Small intestine (tissue), 7 donors: ENCODE measurements around the gene JDP2. TPM values are rescaled to one million over a fixed set of nuclear protein-coding genes. Genes with fewer than 3 reads are reported as not detected.

Experiments used
- DNase-seq, 2 donors: peaks; one replicate each; pipeline versions ENCODE4 v3.0.0 to v3.0.0-alpha.2; 2013
- FAIRE-seq: peaks from 2 replicates; lab custom pipeline; 2012; peaks lifted over from hg19 to GRCh38; lab: Jason Lieb, UNC
- H3K27ac ChIP-seq, 3 donors: one replicate each; pipeline ENCODE4 v1.5.1; 2013; ENCODE audit warnings: low read length in 2 of 3, mild to moderate bottlenecking in 2 of 3, control low read depth in 1 of 3, inconsistent platforms in 1 of 3, low read depth in 1 of 3, moderate library complexity in 1 of 3
- H3K27me3 ChIP-seq, 3 donors: one replicate each; pipeline ENCODE4 v1.6.1; 2013; ENCODE audit warnings: low read length in 3 of 3, inconsistent platforms in 1 of 3; ENCODE audit not compliant: control insufficient read depth in 3 of 3, insufficient read depth in 3 of 3
- H3K36me3 ChIP-seq, 3 donors: one replicate each; pipeline ENCODE4 v1.6.1; 2013; ENCODE audit warnings: low read length in 3 of 3, inconsistent platforms in 1 of 3, low read depth in 1 of 3, mild to moderate bottlenecking in 1 of 3, moderate library complexity in 1 of 3; ENCODE audit not compliant: control insufficient read depth in 3 of 3, insufficient read depth in 2 of 3
- H3K4me1 ChIP-seq, 3 donors: one replicate each; pipeline ENCODE4 v1.6.1; 2013; ENCODE audit warnings: low read length in 2 of 3, inconsistent platforms in 1 of 3, low read depth in 1 of 3, mild to moderate bottlenecking in 1 of 3, moderate library complexity in 1 of 3; ENCODE audit not compliant: control insufficient read depth in 3 of 3, insufficient read depth in 2 of 3
- H3K4me3 ChIP-seq, 3 donors: one replicate each; pipeline ENCODE4 v1.5.1; 2013; ENCODE audit warnings: low read length in 3 of 3, control low read depth in 1 of 3, inconsistent platforms in 1 of 3, low read depth in 1 of 3, mild to moderate bottlenecking in 1 of 3, moderate library complexity in 1 of 3
- H3K9me3 ChIP-seq, 2 donors: one replicate each; pipeline ENCODE4 v1.6.1; 2013; ENCODE audit warnings: low read depth in 1 of 2, low read length in 1 of 2; ENCODE audit not compliant: control insufficient read depth in 2 of 2, insufficient read depth in 1 of 2
- WGBS, 3 donors: extraction: QIAGEN DNeasy Blood & Tissue Kit; methylation state at CpG; one replicate each; pipeline ENCODE4 v1.1.7; 2013; 5-methylcytosine and 5-hydroxymethylcytosine counted together
- polyA plus RNA-seq, 4 donors: library from polyadenylated mRNA; stranded (reverse) in 3 of 4; unstranded in 1 of 4; fragments of 200-250 nt in 3 of 4; fragments of 120-200 nt in 1 of 4; gene quantifications; one replicate each; pipeline versions ENCODE4 v1.2.1 to v1.2.3, GENCODE V29; 2013
- donor health status: healthy with polysubstance abuse.
- donor health status: control.
- donor health status: control.
- donor health status: Bipolar disorder and iron deficiency.
- donor health status: healthy.

JDP2 gene
- polyA plus RNA-seq, 4 donors: 26.1 to 45.6 (median 42.2) TPM

GRCh38 chr14:75476274-75476995, 48.6 kb downstream of the JDP2 start:
- peak overlapping the region in 1 of 3 donors; percentile 52 for H3K27ac ChIP-seq
- peaks cover 0 to 17% (median 0%) of the 10 kb centered on the region in 3 donors for H3K36me3 ChIP-seq
- no peak overlapping the region for H3K4me3 ChIP-seq
- no peaks in the 10 kb centered on the region for H3K27me3 ChIP-seq
- DNase-seq: peak; percentile 55 to 82
- no peak for FAIRE-seq
- H3K4me1 ChIP-seq: peaks cover 0 to 15% (median 0%) of the 10 kb centered on the region in 3 donors
- 30 to 54% (median 39%) methylated on average over 11 of the region's 11 CpGs for WGBS, 3 donors
- H3K9me3 ChIP-seq: no peaks in the 10 kb centered on the region

- FAIRE-seq (no peak), DNase-seq (no peak)
- H3K4me1 ChIP-seq: peaks cover 0 to 15% (median 0%) of the 10 kb centered on the region in 3 donors
- no peak overlapping the region for H3K27ac ChIP-seq
- 88 to 94% (median 91%) methylated on average over 5 of the region's 5 CpGs for WGBS, 3 donors
- H3K36me3 ChIP-seq: peaks cover 0 to 5% (median 0%) of the 10 kb centered on the region in 3 donors
- no peaks in the 10 kb centered on the region for H3K9me3 ChIP-seq
- H3K4me3 ChIP-seq: no peak overlapping the region
- no peaks in the 10 kb centered on the region for H3K27me3 ChIP-seq
These were observed 50.1 kb downstream of the JDP2 start for GRCh38 chr14:75477881-75478280.

- Histone ChIP-seq H3K9me3 (no peaks in the 10 kb centered on the region), H3K36me3 (peaks cover 0 to 5% (median 0%) of the 10 kb centered on the region in 3 donors), H3K4me1 (peaks cover 0 to 10% (median 0%) of the 10 kb centered on the region in 3 donors), H3K4me3 (no peak overlapping the region), H3K27ac (no peak overlapping the region), H3K27me3 (no peaks in the 10 kb centered on the region)
- DNase-seq (peak in 1 of 2 donors; percentile 15), FAIRE-seq (no peak)
- 61 to 65% (median 65%) methylated on average over 11 of the region's 11 CpGs for WGBS, 3 donors
These were observed 52.2 kb downstream of the JDP2 start for GRCh38 chr14:75479770-75480600.

GRCh38 chr14:75482366-75482765, 54.5 kb downstream of the JDP2 start:
- H3K36me3 ChIP-seq: no peaks in the 10 kb centered on the region
- DNase-seq: no peak
- H3K27ac ChIP-seq: no peak overlapping the region
- WGBS, 3 donors: 94 to 97% (median 96%) methylated on average over 4 of the region's 4 CpGs
- no peaks in the 10 kb centered on the region for H3K9me3 ChIP-seq
- H3K27me3 ChIP-seq: peaks cover 0 to 4% (median 0%) of the 10 kb centered on the region in 3 donors
- H3K4me1 ChIP-seq: no peaks in the 10 kb centered on the region
- no peak overlapping the region for H3K4me3 ChIP-seq
- FAIRE-seq: no peak

- Histone ChIP-seq H3K27me3 (peaks cover 0 to 4% (median 0%) of the 10 kb centered on the region in 3 donors), H3K27ac (no peak overlapping the region), H3K4me3 (no peak overlapping the region), H3K4me1 (no peaks in the 10 kb centered on the region), H3K9me3 (no peaks in the 10 kb centered on the region), H3K36me3 (no peaks in the 10 kb centered on the region)
- peak in 1 of 2 donors; percentile 22 for DNase-seq
- no peak for FAIRE-seq
- 45 to 61% (median 57%) methylated on average over 4 of the region's 4 CpGs for WGBS, 3 donors
These were observed 57.0 kb downstream of the JDP2 start for GRCh38 chr14:75484711-75485429.

GRCh38 chr14:75486318-75486717, 58.5 kb downstream of the JDP2 start:
- Histone ChIP-seq H3K27ac (no peak overlapping the region), H3K9me3 (no peaks in the 10 kb centered on the region), H3K4me1 (no peaks in the 10 kb centered on the region), H3K4me3 (no peak overlapping the region), H3K36me3 (no peaks in the 10 kb centered on the region), H3K27me3 (peaks cover 0 to 7% (median 0%) of the 10 kb centered on the region in 3 donors)
- FAIRE-seq: no peak
- DNase-seq: no peak
- WGBS, 3 donors: 73 to 84% (median 81%) methylated on average over 1 of the region's 1 CpG

GRCh38 chr14:75487155-75487671, 59.4 kb downstream of the JDP2 start:
- Histone ChIP-seq H3K4me1 (no peaks in the 10 kb centered on the region), H3K4me3 (no peak overlapping the region), H3K36me3 (no peaks in the 10 kb centered on the region), H3K9me3 (no peaks in the 10 kb centered on the region), H3K27me3 (peaks cover 0 to 7% (median 0%) of the 10 kb centered on the region in 3 donors), H3K27ac (no peak overlapping the region)
- WGBS, 3 donors: 55 to 65% (median 58%) methylated on average over 7 of the region's 7 CpGs
- DNase-seq: peak in 1 of 2 donors; percentile 22
- no peak for FAIRE-seq

- H3K4me3 ChIP-seq: no peak overlapping the region
- no peaks in the 10 kb centered on the region for H3K9me3 ChIP-seq
- no peaks in the 10 kb centered on the region for H3K36me3 ChIP-seq
- no peak overlapping the region for H3K27ac ChIP-seq
- WGBS, 3 donors: 83 to 85% (median 83%) methylated on average over 6 of the region's 6 CpGs
- FAIRE-seq: no peak
- DNase-seq: no peak
- no peaks in the 10 kb centered on the region for H3K4me1 ChIP-seq
- peaks cover 0 to 7% (median 0%) of the 10 kb centered on the region in 3 donors for H3K27me3 ChIP-seq
These were observed 61.6 kb downstream of the JDP2 start for GRCh38 chr14:75489480-75489837.
